GM21723 (cell line): ENCODE measurements around the gene ENTHD1.
"Not testable (repeated sequence)": the region's sequence is repeated elsewhere in the genome, so short reads cannot be mapped to it uniquely, and the experiment has no call there.

Experiments used
- ATAC-seq: cut with Tn5 transposase; IDR thresholded peaks from one replicate; pipeline ENCODE4 v1.9.1; 2021; ENCODE audit warnings: mild to moderate bottlenecking, moderate library complexity; ENCODE audit not compliant: unreplicated experiment

Gene ENTHD1

GRCh38 chr22:39900306-39901227, 7.0 kb upstream of the ENTHD1 start, which contains the start of gene GRAP2:
TSS of gene GRAP2 (plus strand) at chr22:39901084. CDS start at chr22:39947107, 46,023 bp downstream.
- ATAC-seq = no peak

- ATAC-seq = peak; percentile 65
These were observed 5.4 kb upstream of the ENTHD1 start for GRCh38 chr22:39898997-39899396.

- ATAC-seq = no peak
These were observed 4.3 kb upstream of the ENTHD1 start for GRCh38 chr22:39897841-39898240.

GRCh38 chr22:39896313-39896996, 2.9 kb upstream of the ENTHD1 start:
- no peak for ATAC-seq

- no peak for ATAC-seq
These were observed 2.1 kb upstream of the ENTHD1 start for GRCh38 chr22:39895682-39896081.

GRCh38 chr22:39894554-39895092, 1.1 kb upstream of the ENTHD1 start:
- no peak for ATAC-seq

GRCh38 chr22:39889924-39890323, 3.6 kb downstream of the ENTHD1 start:
- not testable (repeated sequence) for ATAC-seq

GRCh38 chr22:39883057-39883456, 10.5 kb downstream of the ENTHD1 start:
- ATAC-seq = no peak

- ATAC-seq = no peak
These were observed 12.8 kb downstream of the ENTHD1 start for GRCh38 chr22:39880722-39881121.

- ATAC-seq = no peak
These were observed 16.3 kb downstream of the ENTHD1 start for GRCh38 chr22:39877079-39877845.

GRCh38 chr22:39875176-39875885, 18.2 kb downstream of the ENTHD1 start:
- not testable (repeated sequence) for ATAC-seq

- no peak for ATAC-seq
These were observed 19.6 kb downstream of the ENTHD1 start for GRCh38 chr22:39873965-39874364.

- no peak for ATAC-seq
These were observed 21.0 kb downstream of the ENTHD1 start for GRCh38 chr22:39872548-39872947.

- ATAC-seq = no peak
These were observed 22.4 kb downstream of the ENTHD1 start for GRCh38 chr22:39871008-39871798.

- not testable (repeated sequence) for ATAC-seq
These were observed 23.8 kb downstream of the ENTHD1 start for GRCh38 chr22:39869797-39870196.

GRCh38 chr22:39868741-39869140, 24.8 kb downstream of the ENTHD1 start:
- no peak for ATAC-seq

- no peak for ATAC-seq
These were observed 33.5 kb downstream of the ENTHD1 start for GRCh38 chr22:39859903-39860588.

- ATAC-seq = no peak
These were observed 37.0 kb downstream of the ENTHD1 start for GRCh38 chr22:39856588-39856987.

GRCh38 chr22:39852799-39853198, 40.8 kb downstream of the ENTHD1 start:
- ATAC-seq = no peak
